Retinal pigment epithelial cell (primary cell): ENCODE results near the gene CFAP68.
A peak's percentile ranks its signal among the peaks of the same experiment; 100 is the strongest.

ENCODE experiments used
- DNase-seq: peaks from one replicate; pipeline ENCODE4 v3.0.0-alpha.2; 2010; ENCODE audit warnings: low read depth
- H3K4me3 ChIP-seq: 2 replicates; pipeline ENCODE4 v1.5.1; 2011; ENCODE audit warnings: mild to moderate bottlenecking, low read length, control low read depth, moderate library complexity
- CTCF ChIP-seq: conservative IDR thresholded peaks from 2 replicates; pipeline ENCODE4 v1.5.1; 2011; ENCODE audit warnings: low read depth, low read length, control low read depth, inconsistent platforms

Gene CFAP68

GRCh38 chr11:111837366-111837891 is 41.9 kb upstream of the CFAP68 start:
- no peak for DNase-seq
- no peak overlapping the region for H3K4me3 ChIP-seq
- no peak for TF ChIP-seq CTCF

- H3K4me3 ChIP-seq: no peak overlapping the region
- TF ChIP-seq CTCF: no peak
- DNase-seq: no peak
These were observed 41.3 kb upstream of the CFAP68 start for GRCh38 chr11:111838054-111838453.

- no peak overlapping the region for H3K4me3 ChIP-seq
- no peak for TF ChIP-seq CTCF
- DNase-seq: peak; percentile 15
These were observed 39.2 kb upstream of the CFAP68 start for GRCh38 chr11:111840143-111840542.

GRCh38 chr11:111841370-111842053 is 37.8 kb upstream of the CFAP68 start:
- DNase-seq: peak; percentile 71
- TF ChIP-seq CTCF: peak; percentile 80
- no peak overlapping the region for H3K4me3 ChIP-seq

- TF ChIP-seq CTCF: no peak
- DNase-seq: no peak
- H3K4me3 ChIP-seq: no peak overlapping the region
These were observed 35.7 kb upstream of the CFAP68 start for GRCh38 chr11:111843661-111844060.

- no peak overlapping the region for H3K4me3 ChIP-seq
- DNase-seq: no peak
- TF ChIP-seq CTCF: no peak
These were observed 33.9 kb upstream of the CFAP68 start for GRCh38 chr11:111845276-111846028.

GRCh38 chr11:111846063-111846462 is 33.3 kb upstream of the CFAP68 start:
- TF ChIP-seq CTCF: no peak
- no peak overlapping the region for H3K4me3 ChIP-seq
- no peak for DNase-seq
